ENCODE data around the gene DPEP1.

The DPEP1 gene

DNA sequence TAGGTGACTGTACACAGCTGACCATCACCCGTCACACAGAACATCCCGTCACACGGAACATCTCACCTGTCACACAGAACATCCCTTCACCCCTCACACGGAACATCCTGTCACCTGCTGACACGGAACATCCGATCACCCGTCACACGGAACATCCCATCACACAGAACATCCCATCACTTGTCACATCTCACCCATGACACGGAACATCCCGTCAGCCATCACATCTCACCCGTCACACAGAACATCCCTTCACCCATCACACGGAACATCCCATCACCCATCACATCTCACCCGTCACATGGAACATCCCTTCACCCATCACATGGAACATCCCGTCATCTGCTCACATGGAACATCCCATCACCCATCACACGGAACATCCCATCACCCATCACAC, 34.1 kb upstream of the DPEP1 start:
- TF ChIP-seq, protein P1, sequence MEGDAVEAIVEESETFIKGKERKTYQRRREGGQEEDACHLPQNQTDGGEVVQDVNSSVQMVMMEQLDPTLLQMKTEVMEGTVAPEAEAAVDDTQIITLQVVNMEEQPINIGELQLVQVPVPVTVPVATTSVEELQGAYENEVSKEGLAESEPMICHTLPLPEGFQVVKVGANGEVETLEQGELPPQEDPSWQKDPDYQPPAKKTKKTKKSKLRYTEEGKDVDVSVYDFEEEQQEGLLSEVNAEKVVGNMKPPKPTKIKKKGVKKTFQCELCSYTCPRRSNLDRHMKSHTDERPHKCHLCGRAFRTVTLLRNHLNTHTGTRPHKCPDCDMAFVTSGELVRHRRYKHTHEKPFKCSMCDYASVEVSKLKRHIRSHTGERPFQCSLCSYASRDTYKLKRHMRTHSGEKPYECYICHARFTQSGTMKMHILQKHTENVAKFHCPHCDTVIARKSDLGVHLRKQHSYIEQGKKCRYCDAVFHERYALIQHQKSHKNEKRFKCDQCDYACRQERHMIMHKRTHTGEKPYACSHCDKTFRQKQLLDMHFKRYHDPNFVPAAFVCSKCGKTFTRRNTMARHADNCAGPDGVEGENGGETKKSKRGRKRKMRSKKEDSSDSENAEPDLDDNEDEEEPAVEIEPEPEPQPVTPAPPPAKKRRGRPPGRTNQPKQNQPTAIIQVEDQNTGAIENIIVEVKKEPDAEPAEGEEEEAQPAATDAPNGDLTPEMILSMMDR (IDR thresholded peaks at IDR 0.05; ENCODE audit: control extremely low read depth, extremely low read depth, low read depth, missing control alignments) = no peak
- ChIA-PET POLR2A (no interaction called here), CTCF (no interaction called here)
- no peak for DNase-seq (ENCODE audit: extremely low spot score)

DNA sequence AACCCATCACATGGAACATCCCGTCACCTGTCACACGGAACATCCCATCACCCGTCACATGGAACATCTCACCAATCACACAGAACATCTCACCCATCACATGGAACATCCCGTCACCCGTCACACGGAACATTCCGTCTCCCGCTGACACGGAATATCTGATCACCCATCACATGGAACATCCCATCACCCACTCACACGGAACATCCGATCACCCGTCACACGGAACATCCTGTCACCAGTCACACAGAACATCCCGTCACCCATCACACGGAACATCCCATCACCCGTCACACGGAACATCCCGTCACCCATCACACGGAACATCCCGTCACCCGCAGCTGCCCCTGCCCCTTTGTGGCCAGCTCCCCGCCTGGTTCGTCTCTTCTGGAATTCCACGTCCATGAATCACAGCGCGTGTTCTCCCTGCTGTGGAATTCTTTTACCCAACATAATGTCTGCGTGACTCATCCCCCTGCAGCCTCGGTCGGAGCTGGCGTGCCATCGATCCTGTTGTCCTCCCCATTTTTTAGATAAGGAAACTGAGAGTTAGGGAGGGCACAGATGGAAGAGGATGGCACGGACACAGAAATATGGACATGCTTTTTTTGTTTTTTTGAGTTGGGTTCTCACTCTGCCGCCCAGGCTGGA, 32.3 kb upstream of the DPEP1 start:
- no peak for DNase-seq (ENCODE audit: extremely low spot score)
- TF ChIP-seq, protein P1 (IDR thresholded peaks at IDR 0.05; ENCODE audit: control extremely low read depth, extremely low read depth, low read depth, missing control alignments) = no peak
- ChIA-PET POLR2A (no interaction called here), CTCF (no interaction called here)

DNA sequence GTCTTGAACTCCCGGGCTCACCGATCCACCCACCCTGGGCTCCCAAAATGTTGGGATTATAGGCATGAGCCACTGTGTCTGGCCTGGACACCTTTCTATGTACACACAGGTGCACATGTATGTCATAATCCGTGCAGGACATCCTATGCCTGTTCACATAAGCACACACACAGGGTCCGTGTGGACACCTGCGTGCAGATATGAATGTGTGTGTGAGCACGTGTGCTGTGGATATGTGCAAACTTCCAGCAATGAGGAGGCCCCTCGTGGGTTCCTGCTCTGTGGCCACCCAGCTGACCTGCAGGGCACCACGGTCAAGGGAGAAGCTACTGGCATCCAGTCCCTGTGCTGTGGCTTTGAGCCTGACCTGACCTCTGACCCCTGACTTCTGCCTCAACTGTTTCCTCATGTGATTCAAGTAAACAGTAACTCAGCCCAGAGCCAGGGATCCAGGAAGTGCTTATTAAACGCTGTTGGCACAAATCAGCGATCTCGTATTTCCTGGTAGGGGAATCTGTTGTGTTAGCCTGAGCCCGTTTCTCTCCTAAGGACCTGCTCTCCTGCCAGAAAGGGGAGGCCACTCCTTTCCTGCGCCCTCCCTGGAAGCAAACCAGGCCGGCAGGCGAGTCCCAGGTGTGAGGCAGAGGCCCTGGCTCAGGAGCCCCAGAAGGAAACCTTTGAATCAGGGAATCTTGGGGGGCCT, 31.4 kb upstream of the DPEP1 start:
- POLR2A ChIA-PET = no interaction called here
- TF ChIP-seq, protein P1 (IDR thresholded peaks at IDR 0.05; ENCODE audit: control extremely low read depth, extremely low read depth, low read depth, missing control alignments) = no peak
- no peak for DNase-seq (ENCODE audit: extremely low spot score)
- CTCF ChIA-PET = no interaction called here

DNA sequence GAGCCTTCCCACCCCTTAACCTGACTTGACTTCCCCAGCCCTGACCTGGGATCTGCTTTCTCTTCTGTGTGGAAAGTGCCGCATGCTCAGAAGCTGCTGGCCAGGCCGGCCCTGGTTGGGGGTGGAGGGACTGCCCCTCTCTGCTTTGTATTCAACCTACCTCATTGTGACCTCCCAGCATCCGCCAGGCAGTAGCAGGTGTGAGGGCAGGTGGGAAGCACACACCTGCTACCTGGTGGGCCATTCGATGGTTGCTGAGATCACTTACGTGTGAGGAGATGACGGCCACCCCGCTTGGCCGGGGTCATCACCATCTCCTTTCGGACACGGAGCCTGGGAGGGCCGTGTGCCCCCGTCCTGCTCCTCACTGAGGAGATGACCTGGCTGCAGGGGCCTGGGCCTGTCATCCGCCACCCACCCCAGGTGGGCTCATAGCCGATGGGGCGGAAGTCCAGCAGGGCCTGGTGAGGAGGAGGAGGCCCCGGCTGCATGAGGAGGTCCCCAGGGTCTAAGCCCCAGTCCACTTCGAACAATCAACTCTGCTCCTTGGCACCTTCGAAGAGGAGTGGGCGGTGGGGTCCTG, 30.7 kb upstream of the DPEP1 start:
- POLR2A ChIA-PET = no interaction called here

GRCh38 chr16:89583197-89583894, 30.1 kb upstream of the DPEP1 start:
- CTCF ChIA-PET = no interaction called here
- TF ChIP-seq, protein P1 (IDR thresholded peaks at IDR 0.05; ENCODE audit: control extremely low read depth, extremely low read depth, low read depth, missing control alignments) = no peak
- POLR2A ChIA-PET = no interaction called here
- no peak for DNase-seq (ENCODE audit: extremely low spot score)

More for the DNA sequence above, 30.7 kb upstream of the DPEP1 start:
- TF ChIP-seq, protein P1 (IDR thresholded peaks at IDR 0.05; ENCODE audit: control extremely low read depth, extremely low read depth, low read depth, missing control alignments) = no peak
- DNase-seq (ENCODE audit: extremely low spot score) = no peak
- CTCF ChIA-PET = no interaction called here

DNA sequence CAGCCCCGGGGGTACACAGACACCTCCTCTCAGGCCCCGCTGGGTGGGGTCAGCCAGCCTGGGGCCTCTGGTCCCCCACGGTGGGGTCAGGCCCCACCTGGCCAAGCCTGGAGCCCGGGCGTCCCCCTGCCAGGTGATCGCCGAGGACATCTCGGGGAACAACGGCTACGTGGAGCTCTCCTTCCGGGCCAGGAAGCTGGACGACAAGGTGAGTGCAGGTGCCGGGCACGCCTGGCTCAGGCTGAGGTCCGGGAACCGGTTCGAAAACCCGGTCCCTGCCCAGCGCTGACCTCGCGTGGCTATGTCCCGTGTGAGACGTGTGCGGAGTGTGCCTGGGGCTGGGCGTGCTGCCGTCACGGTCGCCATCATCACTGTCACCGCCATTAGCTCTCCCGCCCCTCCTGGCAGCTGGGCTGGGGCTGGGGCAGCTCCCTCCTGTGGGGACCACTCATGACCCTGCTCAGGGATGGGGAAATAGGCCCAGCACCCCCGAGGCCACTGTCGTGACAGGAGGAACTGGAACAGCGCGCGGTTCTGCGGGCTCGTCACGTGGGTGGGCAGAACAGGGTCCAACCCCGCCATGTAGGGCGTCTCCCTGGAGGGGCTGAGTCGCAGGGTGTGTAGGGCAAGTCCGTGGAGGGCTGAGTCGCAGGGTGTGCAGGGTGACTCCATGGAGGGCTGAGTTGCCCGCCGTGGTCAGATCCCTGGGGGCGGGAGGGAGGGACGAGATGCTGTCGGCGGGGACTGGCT, 29.4 kb upstream of the DPEP1 start:
- ChIA-PET POLR2A (interaction anchor here (0.6 kb wide), 1 partner anchor 96 kb away, joined by 3 read pairs; no protein-coding TSS in a partner anchor), CTCF (interaction anchor here (1.1 kb wide), 1 partner anchor 17 kb away, joined by 3 read pairs; no protein-coding TSS in a partner anchor)
- no peak for DNase-seq (ENCODE audit: extremely low spot score)
- TF ChIP-seq, protein P1 (IDR thresholded peaks at IDR 0.05; ENCODE audit: control extremely low read depth, extremely low read depth, low read depth, missing control alignments) = no peak
